HEK293 (cell line): Measurements from ENCODE around the gene IGFL2.

Experiments
- CTCF ChIA-PET: fragments of 350-600 bp; formaldehyde crosslinking; extraction: SDS; loops from one replicate; lab custom pipeline; 2021; ENCODE audit warnings: antibody characterized with exemption; lab: Yijun Ruan, JAX
- POLR2A ChIA-PET: fragments of 300-600 bp; formaldehyde crosslinking; extraction: SDS; loops from one replicate; lab custom pipeline; 2020; ENCODE audit warnings: antibody characterized with exemption, inconsistent platforms; lab: Yijun Ruan, JAX
- H3K27ac ChIP-seq: fragments of 200-500 bp; sonication (Bioruptor generic); 2 replicates; pipeline ENCODE4 v1.5.1; 2014; ENCODE audit warnings: low read depth, low read length, control low read depth, inconsistent platforms; ENCODE audit errors: extremely low read depth
- H3K36me3 ChIP-seq, 2 experiments: fragments of 200-500 bp in 1 of 2; sonication (Bioruptor generic) in 1 of 2; 1 replicate in 1 of 2; 2 replicates in 1 of 2; pipeline ENCODE4 v1.5.1; 2014 to 2017; ENCODE audit warnings: inconsistent platforms in 2 of 2, low read length in 2 of 2; ENCODE audit not compliant: control insufficient read depth in 2 of 2, insufficient read depth in 1 of 2
- H3K4me1 ChIP-seq: fragments of 200-500 bp; sonication (Bioruptor generic); 2 replicates; pipeline ENCODE4 v1.5.1; 2014; ENCODE audit warnings: mild to moderate bottlenecking, low read length, inconsistent platforms; ENCODE audit not compliant: control insufficient read depth, insufficient read depth
- H3K4me3 ChIP-seq: 2 replicates; pipeline ENCODE4 v1.5.1; 2011; ENCODE audit warnings: low read depth, mild to moderate bottlenecking, control low read depth, low read length, moderate library complexity
- H3K9me3 ChIP-seq: fragments of 200-500 bp; sonication (Bioruptor generic); 2 replicates; pipeline ENCODE4 v1.5.1; 2014; ENCODE audit warnings: low read depth, low read length, inconsistent platforms; ENCODE audit not compliant: control insufficient read depth, insufficient read depth
- REPIN1 ChIP-seq: fragments of 450-650 bp; formaldehyde crosslinking; IDR thresholded peaks from 2 replicates; pipeline ENCODE4 v1.5.1; 2017; ENCODE audit warnings: missing biosample characterization, missing genetic modification characterization, low read depth
- SALL2 ChIP-seq: fragments of 450-650 bp; formaldehyde crosslinking; IDR thresholded peaks from 2 replicates; pipeline ENCODE4 v1.5.0; 2017; ENCODE audit warnings: missing biosample characterization, mild to moderate bottlenecking, missing genetic modification characterization, borderline replicate concordance
- ZBTB1 ChIP-seq: fragments of 450-650 bp; formaldehyde crosslinking; IDR thresholded peaks from 2 replicates; pipeline ENCODE4 v1.5.1; 2016; ENCODE audit warnings: missing biosample characterization, missing genetic modification characterization
- ZBTB21 ChIP-seq: fragments of 450-650 bp; formaldehyde crosslinking; IDR thresholded peaks from 2 replicates; pipeline ENCODE4 v1.5.1; 2017; ENCODE audit warnings: missing biosample characterization, missing genetic modification characterization
- ZBTB48 ChIP-seq: fragments of 450-650 bp; formaldehyde crosslinking; IDR thresholded peaks from 2 replicates; pipeline ENCODE4 v1.5.1; 2016; ENCODE audit warnings: missing biosample characterization, missing genetic modification characterization
- ZNF146 ChIP-seq: fragments of 450-650 bp; formaldehyde crosslinking; IDR thresholded peaks from 2 replicates; pipeline ENCODE4 v1.5.1; 2016; ENCODE audit warnings: missing biosample characterization, missing genetic modification characterization
- ZNF19 ChIP-seq: fragments of 450-650 bp; formaldehyde crosslinking; IDR thresholded peaks from 2 replicates; pipeline ENCODE4; 2016; ENCODE audit warnings: missing biosample characterization, missing genetic modification characterization, low read depth
- ZNF221 ChIP-seq: fragments of 450-650 bp; formaldehyde crosslinking; IDR thresholded peaks from 2 replicates; pipeline ENCODE4 v1.5.1; 2017; ENCODE audit warnings: missing biosample characterization, missing genetic modification characterization, borderline replicate concordance
- ZNF335 ChIP-seq: fragments of 450-650 bp; formaldehyde crosslinking; conservative IDR thresholded peaks from 2 replicates; pipeline ENCODE4 v1.5.1; 2016; ENCODE audit warnings: missing biosample characterization, missing genetic modification characterization
- ZNF626 ChIP-seq: fragments of 450-650 bp; sonication (Bioruptor Pico); formaldehyde crosslinking; IDR thresholded peaks from 2 replicates; pipeline ENCODE4 v1.5.1; 2018; ENCODE audit warnings: missing biosample characterization, missing genetic modification characterization, inconsistent platforms
- ZNF629 ChIP-seq: fragments of 450-650 bp; formaldehyde crosslinking; IDR thresholded peaks from 2 replicates; pipeline ENCODE4 v1.5.1; 2017; ENCODE audit warnings: missing biosample characterization, missing genetic modification characterization
- TF ChIP-seq, protein P1 (sequence below): fragments of 450-650 bp; formaldehyde crosslinking; IDR thresholded peaks from 2 replicates; pipeline ENCODE4 v1.5.1; 2017; ENCODE audit warnings: missing biosample characterization, missing genetic modification characterization
- TF ChIP-seq, protein P2 (sequence below): fragments of 450-650 bp; formaldehyde crosslinking; IDR thresholded peaks from 2 replicates; pipeline ENCODE4; 2016; ENCODE audit warnings: missing biosample characterization, missing genetic modification characterization
- TF ChIP-seq, protein P3 (sequence below): fragments of 450-650 bp; formaldehyde crosslinking; IDR thresholded peaks from 2 replicates; pipeline ENCODE4 v1.5.1; 2017; ENCODE audit warnings: missing biosample characterization, mild to moderate bottlenecking, missing genetic modification characterization, moderate library complexity
- TF ChIP-seq, protein P4 (sequence below): fragments of 450-650 bp; formaldehyde crosslinking; IDR thresholded peaks from 2 replicates; pipeline ENCODE4 v1.5.1; 2016; ENCODE audit warnings: missing biosample characterization, missing genetic modification characterization
- TF ChIP-seq, protein P5 (sequence below): fragments of 450-650 bp; formaldehyde crosslinking; IDR thresholded peaks from 2 replicates; pipeline ENCODE4 v1.5.1; 2017; ENCODE audit warnings: missing biosample characterization, missing genetic modification characterization
- TF ChIP-seq, protein P6 (sequence below): fragments of 450-650 bp; formaldehyde crosslinking; IDR thresholded peaks from 2 replicates; pipeline ENCODE4 v1.5.1; 2016; ENCODE audit warnings: missing biosample characterization, missing genetic modification characterization
- TF ChIP-seq, protein P7 (sequence below): fragments of 450-650 bp; formaldehyde crosslinking; IDR thresholded peaks from 2 replicates; pipeline ENCODE4 v1.5.1; 2016; ENCODE audit warnings: missing biosample characterization, missing genetic modification characterization

Gene IGFL2

DNA sequence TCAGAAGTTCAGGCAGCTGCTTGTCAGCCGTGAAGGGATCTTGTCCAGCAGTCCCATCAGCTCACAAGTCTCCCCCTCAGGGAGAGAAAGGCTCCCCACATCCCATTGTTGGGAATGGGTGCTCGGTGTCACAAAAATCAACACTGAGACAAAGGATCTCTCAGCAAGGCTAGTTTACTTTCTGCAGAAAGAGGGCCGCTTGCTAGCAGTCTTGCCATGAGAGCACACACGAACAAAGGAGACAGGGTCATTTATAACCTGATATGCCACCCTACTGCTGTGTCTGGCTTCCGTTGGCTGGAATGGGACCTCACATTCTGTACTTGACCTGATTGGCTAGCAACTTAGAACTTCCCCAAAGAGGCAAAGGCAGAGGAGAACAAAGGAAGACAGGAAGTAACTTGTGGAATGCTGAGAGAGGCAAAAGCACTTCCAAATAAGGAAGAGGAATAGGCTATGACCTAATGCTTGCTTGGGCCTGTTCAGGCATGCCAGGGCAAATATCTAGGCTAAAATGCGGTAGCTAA, 14.9 kb upstream of the IGFL2 start (continued):
- no peak for TF ChIP-seq SALL2 (tag by site-specific recombination)
- TF ChIP-seq ZNF221: no peak
- TF ChIP-seq, protein P1, sequence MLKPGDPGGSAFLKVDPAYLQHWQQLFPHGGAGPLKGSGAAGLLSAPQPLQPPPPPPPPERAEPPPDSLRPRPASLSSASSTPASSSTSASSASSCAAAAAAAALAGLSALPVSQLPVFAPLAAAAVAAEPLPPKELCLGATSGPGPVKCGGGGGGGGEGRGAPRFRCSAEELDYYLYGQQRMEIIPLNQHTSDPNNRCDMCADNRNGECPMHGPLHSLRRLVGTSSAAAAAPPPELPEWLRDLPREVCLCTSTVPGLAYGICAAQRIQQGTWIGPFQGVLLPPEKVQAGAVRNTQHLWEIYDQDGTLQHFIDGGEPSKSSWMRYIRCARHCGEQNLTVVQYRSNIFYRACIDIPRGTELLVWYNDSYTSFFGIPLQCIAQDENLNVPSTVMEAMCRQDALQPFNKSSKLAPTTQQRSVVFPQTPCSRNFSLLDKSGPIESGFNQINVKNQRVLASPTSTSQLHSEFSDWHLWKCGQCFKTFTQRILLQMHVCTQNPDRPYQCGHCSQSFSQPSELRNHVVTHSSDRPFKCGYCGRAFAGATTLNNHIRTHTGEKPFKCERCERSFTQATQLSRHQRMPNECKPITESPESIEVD (tag by site-specific recombination): no peak
- no peak for TF ChIP-seq ZNF19 (tag by site-specific recombination)
- no peak for TF ChIP-seq ZBTB1
- no peak for TF ChIP-seq ZNF146
- TF ChIP-seq, protein P2, sequence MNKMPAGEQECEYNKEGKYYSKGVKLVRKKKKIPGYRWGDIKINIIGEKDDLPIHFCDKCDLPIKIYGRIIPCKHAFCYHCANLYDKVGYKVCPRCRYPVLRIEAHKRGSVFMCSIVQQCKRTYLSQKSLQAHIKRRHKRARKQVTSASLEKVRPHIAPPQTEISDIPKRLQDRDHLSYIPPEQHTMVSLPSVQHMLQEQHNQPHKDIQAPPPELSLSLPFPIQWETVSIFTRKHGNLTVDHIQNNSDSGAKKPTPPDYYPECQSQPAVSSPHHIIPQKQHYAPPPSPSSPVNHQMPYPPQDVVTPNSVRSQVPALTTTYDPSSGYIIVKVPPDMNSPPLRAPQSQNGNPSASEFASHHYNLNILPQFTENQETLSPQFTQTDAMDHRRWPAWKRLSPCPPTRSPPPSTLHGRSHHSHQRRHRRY (tag by site-specific recombination): no peak
- 0 out of 2 replicates have a peak, but pooled peaks have one; percentile 28 for TF ChIP-seq ZBTB21 (tag by site-specific recombination)

DNA sequence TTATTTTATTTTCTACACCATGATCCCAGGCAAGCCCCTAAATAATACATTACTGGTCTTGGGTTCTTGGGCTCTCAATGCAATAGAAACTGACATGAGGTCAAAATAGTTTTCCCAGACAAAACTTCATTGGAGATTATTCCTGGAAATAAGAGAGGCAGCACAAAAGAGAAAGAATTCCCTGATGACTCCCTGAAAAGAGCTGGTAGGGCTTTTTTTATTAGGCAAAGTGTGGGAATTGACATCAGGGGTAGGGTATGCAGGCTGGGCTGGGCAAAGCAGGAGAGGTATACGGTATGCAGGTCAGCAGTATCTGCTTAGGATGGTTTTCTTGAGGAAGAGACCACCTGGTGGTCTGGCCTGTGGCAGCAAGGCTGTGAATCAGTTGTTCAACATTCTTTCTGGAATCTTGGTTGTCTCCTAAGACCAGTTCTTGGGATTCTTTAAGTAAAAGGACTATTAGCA, 14.2 kb upstream of the IGFL2 start:
- TF ChIP-seq ZNF221 (no peak), REPIN1 (no peak), ZBTB48 (tag by site-specific recombination) (peak; percentile 70; the same call in 1 of the 2 replicates), ZNF629 (no peak), ZNF626 (tag by site-specific recombination) (0 out of 2 replicates have a peak, but pooled peaks have one; percentile 48), ZNF335 (tag by site-specific recombination) (0 out of 2 replicates have a peak, but pooled peaks have one; percentile 1)
- TF ChIP-seq, protein P3, sequence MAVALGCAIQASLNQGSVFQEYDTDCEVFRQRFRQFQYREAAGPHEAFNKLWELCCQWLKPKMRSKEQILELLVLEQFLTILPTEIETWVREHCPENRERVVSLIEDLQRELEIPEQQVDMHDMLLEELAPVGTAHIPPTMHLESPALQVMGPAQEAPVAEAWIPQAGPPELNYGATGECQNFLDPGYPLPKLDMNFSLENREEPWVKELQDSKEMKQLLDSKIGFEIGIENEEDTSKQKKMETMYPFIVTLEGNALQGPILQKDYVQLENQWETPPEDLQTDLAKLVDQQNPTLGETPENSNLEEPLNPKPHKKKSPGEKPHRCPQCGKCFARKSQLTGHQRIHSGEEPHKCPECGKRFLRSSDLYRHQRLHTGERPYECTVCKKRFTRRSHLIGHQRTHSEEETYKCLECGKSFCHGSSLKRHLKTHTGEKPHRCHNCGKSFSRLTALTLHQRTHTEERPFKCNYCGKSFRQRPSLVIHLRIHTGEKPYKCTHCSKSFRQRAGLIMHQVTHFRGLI (tag by site-specific recombination): peak; percentile 91
- TF ChIP-seq, protein P4, sequence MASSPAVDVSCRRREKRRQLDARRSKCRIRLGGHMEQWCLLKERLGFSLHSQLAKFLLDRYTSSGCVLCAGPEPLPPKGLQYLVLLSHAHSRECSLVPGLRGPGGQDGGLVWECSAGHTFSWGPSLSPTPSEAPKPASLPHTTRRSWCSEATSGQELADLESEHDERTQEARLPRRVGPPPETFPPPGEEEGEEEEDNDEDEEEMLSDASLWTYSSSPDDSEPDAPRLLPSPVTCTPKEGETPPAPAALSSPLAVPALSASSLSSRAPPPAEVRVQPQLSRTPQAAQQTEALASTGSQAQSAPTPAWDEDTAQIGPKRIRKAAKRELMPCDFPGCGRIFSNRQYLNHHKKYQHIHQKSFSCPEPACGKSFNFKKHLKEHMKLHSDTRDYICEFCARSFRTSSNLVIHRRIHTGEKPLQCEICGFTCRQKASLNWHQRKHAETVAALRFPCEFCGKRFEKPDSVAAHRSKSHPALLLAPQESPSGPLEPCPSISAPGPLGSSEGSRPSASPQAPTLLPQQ: no peak
- TF ChIP-seq, protein P5, sequence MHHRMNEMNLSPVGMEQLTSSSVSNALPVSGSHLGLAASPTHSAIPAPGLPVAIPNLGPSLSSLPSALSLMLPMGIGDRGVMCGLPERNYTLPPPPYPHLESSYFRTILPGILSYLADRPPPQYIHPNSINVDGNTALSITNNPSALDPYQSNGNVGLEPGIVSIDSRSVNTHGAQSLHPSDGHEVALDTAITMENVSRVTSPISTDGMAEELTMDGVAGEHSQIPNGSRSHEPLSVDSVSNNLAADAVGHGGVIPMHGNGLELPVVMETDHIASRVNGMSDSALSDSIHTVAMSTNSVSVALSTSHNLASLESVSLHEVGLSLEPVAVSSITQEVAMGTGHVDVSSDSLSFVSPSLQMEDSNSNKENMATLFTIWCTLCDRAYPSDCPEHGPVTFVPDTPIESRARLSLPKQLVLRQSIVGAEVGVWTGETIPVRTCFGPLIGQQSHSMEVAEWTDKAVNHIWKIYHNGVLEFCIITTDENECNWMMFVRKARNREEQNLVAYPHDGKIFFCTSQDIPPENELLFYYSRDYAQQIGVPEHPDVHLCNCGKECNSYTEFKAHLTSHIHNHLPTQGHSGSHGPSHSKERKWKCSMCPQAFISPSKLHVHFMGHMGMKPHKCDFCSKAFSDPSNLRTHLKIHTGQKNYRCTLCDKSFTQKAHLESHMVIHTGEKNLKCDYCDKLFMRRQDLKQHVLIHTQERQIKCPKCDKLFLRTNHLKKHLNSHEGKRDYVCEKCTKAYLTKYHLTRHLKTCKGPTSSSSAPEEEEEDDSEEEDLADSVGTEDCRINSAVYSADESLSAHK (tag by site-specific recombination): peak; percentile 83
- TF ChIP-seq, protein P6, sequence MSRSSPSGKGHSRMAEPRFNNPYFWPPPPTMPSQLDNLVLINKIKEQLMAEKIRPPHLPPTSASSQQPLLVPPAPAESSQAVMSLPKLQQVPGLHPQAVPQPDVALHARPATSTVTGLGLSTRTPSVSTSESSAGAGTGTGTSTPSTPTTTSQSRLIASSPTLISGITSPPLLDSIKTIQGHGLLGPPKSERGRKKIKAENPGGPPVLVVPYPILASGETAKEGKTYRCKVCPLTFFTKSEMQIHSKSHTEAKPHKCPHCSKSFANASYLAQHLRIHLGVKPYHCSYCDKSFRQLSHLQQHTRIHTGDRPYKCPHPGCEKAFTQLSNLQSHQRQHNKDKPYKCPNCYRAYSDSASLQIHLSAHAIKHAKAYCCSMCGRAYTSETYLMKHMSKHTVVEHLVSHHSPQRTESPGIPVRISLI: peak; percentile 45; the same call in 1 of the 2 replicates
- TF ChIP-seq, protein P7, sequence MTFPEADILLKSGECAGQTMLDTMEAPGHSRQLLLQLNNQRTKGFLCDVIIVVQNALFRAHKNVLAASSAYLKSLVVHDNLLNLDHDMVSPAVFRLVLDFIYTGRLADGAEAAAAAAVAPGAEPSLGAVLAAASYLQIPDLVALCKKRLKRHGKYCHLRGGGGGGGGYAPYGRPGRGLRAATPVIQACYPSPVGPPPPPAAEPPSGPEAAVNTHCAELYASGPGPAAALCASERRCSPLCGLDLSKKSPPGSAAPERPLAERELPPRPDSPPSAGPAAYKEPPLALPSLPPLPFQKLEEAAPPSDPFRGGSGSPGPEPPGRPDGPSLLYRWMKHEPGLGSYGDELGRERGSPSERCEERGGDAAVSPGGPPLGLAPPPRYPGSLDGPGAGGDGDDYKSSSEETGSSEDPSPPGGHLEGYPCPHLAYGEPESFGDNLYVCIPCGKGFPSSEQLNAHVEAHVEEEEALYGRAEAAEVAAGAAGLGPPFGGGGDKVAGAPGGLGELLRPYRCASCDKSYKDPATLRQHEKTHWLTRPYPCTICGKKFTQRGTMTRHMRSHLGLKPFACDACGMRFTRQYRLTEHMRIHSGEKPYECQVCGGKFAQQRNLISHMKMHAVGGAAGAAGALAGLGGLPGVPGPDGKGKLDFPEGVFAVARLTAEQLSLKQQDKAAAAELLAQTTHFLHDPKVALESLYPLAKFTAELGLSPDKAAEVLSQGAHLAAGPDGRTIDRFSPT (tag by site-specific recombination): no peak
- TF ChIP-seq, protein P2 (tag by site-specific recombination): no peak
- H3K27ac ChIP-seq: peak overlapping the region; percentile 96
- no peak overlapping the region for H3K4me3 ChIP-seq
- ChIA-PET POLR2A (interaction anchor here (1.1 to 1.5 kb wide), 2 partner anchors 18 to 77 kb away, joined by 3 read pairs; no protein-coding TSS in a partner anchor), CTCF (interaction anchor here (0.7 to 2.4 kb wide), 4 partner anchors 51 to 107 kb away, joined by 3 to 5 read pairs (median 3); no protein-coding TSS in a partner anchor)
- peaks cover 10% of the 10 kb centered on the region for H3K4me1 ChIP-seq
- no peaks in the 10 kb centered on the region; the same call in 1 of the 2 replicates for H3K9me3 ChIP-seq
- H3K36me3 ChIP-seq: no peaks in the 10 kb centered on the region
